ENCODE results near the gene CDKN2C. TPM values are rescaled to one million over a fixed set of nuclear protein-coding genes. Genes with fewer than 3 reads are reported as not detected.
A peak's percentile ranks its signal among the peaks of the same experiment; 100 is the strongest.

Gene CDKN2C
- total RNA-seq, 4 donors from 2014 or later = 6.9 to 16.5 (median 12.5) TPM

DNA sequence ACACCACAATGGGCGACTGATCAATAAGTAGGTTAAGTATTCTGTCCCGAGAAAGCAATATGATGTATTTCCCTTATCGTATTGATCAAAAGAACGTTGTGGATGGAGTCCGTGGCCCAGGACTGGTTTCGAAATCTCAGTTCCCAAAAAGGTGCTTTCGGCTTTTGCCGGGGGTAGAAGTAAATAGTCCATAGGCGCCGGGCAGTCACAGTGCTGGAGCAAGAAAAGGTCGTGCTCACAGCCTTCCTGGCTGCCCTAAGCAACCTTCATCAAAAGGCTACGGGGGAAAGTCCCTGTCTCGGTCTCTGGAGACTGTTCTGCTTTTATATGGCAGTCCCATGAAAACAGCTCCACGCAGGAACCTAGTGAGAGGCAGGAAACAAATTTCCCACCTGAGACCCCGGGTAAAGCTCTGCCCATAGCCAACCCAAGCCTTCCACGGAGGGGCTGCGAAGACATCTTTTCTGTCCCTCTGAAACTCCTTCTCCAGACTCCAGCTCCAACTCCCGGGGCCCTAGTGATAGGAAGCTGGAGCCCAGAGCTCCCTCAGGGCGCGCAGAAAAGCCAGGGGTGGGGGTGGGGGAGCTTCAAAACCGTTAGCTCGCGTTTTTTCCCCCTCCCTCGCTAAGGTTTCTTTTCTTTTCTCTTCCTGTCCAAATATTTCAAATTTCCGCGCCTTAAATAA lies 7.0 kb downstream of the CDKN2C start:
- intact Hi-C loops (cut with DNase I) = no loop called here

DNA sequence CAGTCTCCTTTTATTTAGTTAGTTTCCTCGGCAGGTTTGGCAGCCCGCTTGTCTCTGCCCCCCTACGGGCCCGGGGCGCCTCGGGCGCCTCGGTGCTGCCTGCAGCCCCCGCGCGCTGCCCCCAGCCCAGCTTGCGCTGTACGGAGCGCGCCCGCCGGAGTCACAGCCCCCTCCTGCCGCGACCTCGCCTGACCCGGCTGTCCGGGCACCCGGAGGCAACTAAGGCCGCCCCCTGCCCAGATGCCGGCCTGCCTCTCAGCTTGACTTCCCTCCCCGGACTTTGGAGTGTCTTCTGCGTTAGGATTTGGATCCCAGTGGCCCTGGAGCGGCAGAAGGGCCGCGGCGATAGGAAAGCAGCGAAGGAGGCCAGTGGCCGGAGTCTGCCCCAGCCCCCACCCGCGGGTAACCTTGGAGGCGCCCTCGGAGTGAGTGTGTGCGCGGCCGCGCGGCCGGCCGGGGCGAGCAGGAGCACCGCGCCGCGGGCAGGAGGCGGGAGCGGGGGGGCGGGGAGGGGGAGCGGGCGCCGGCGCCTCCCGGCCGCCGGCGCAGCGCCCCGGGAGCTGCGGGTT lies 7.6 kb downstream of the CDKN2C start:
- no peaks in the 10 kb centered on the region for H3K9me3 ChIP-seq
- peak overlapping the region; percentile 78 to 97 (median 95) for H3K27ac ChIP-seq
- 0 to 2% methylated on average over 2 to 11 of the region's 63 CpGs for WGBS, 2 donors
- H3K36me3 ChIP-seq = no peaks in the 10 kb centered on the region
- intact Hi-C loops (cut with DNase I) = no loop called here
- no peaks in the 10 kb centered on the region for H3K27me3 ChIP-seq
- no peak for TF ChIP-seq POLR2A (IDR thresholded peaks at IDR 0.05)
- TF ChIP-seq CTCF (IDR thresholded peaks at IDR 0.05) = no peak
- DNase-seq = no peak
- H3K4me3 ChIP-seq = peak overlapping the region; percentile 68 to 94 (median 84)
- peaks cover 0 to 40% (median 0%) of the 10 kb centered on the region in 3 donors for H3K4me1 ChIP-seq

More for the DNA sequence above, 7.0 kb downstream of the CDKN2C start:
- no peaks in the 10 kb centered on the region for H3K9me3 ChIP-seq
- peak overlapping the region; percentile 68 to 94 (median 84) for H3K4me3 ChIP-seq
- DNase-seq = no peak
- H3K4me1 ChIP-seq = peaks cover 0 to 44% (median 0%) of the 10 kb centered on the region in 3 donors
- H3K27me3 ChIP-seq = no peaks in the 10 kb centered on the region
- peak overlapping the region; percentile 78 to 97 (median 95) for H3K27ac ChIP-seq
- WGBS, 2 donors = 3 to 6% methylated on average over 22 to 26 of the region's 26 CpGs
- no peak for TF ChIP-seq CTCF (IDR thresholded peaks at IDR 0.05)
- TF ChIP-seq POLR2A (IDR thresholded peaks at IDR 0.05) = no peak
- H3K36me3 ChIP-seq = no peaks in the 10 kb centered on the region

- no peak for DNase-seq
- intact Hi-C loops (cut with DNase I) = no loop called here
- no peaks in the 10 kb centered on the region for H3K27me3 ChIP-seq
- H3K4me1 ChIP-seq = peaks cover 0 to 33% (median 0%) of the 10 kb centered on the region in 3 donors
- H3K27ac ChIP-seq = peak overlapping the region; percentile 78 to 97 (median 95)
- peak overlapping the region; percentile 68 to 94 (median 84) for H3K4me3 ChIP-seq
- 6 to 15% methylated on average over 6 to 14 of the region's 42 CpGs for WGBS, 2 donors
- no peaks in the 10 kb centered on the region for H3K9me3 ChIP-seq
- TF ChIP-seq CTCF (IDR thresholded peaks at IDR 0.05) (no peak), POLR2A (IDR thresholded peaks at IDR 0.05) (peak in 1 of 4 donors; percentile 24)
- no peaks in the 10 kb centered on the region for H3K36me3 ChIP-seq
These were observed 8.3 kb downstream of the CDKN2C start for GRCh38 chr1:50978144-50978851.

DNA sequence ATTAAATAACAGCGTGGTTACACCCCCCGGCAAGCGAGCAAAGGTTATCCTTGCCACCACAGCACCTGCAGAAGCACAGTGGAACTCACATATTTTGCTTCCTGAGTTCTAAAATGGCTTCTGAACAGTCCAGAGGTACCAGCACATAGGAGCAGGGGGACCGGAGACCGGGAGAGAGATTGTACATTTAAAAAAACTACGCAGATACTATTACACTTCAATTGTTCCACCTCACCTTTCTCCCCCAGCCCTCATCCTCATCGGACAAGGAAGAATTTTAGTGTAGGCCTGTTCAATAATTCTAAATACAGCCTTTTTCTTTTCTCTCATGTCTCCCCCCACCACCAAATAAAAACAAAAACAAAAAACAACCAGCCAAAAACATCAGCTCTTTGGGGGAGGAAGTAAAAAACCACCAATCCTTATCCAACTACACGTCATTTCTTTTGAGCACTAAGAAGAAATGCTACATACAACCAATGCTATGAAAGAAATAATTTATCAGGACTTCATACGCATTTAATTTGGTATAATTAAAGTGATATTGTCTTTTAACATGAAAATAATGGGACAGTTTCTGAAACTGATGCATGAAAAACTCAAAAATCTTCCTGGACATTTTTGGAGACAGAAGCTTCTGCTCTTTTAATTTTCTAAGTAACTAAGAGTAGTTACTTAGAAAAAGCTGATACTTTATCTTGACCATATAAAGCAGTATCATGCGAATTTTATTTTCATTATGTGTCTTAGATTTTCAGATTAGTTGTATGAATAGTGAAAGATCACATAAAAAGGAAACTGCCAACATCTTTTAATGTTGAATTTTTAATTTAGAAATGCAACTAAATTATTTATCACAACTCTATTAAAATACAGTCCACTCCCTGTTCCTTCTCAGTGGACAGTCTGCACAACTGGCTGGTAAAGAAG lies 9.1 kb downstream of the CDKN2C start:
- Histone ChIP-seq H3K27ac (peak overlapping the region; percentile 78 to 97 (median 95)), H3K4me3 (peak overlapping the region; percentile 68 to 94 (median 84)), H3K27me3 (no peaks in the 10 kb centered on the region), H3K4me1 (peaks cover 0 to 32% (median 0%) of the 10 kb centered on the region in 3 donors), H3K9me3 (no peaks in the 10 kb centered on the region), H3K36me3 (no peaks in the 10 kb centered on the region)
- intact Hi-C loops (cut with DNase I) = no loop called here
- TF ChIP-seq POLR2A (IDR thresholded peaks at IDR 0.05) (no peak), CTCF (IDR thresholded peaks at IDR 0.05) (no peak)
- DNase-seq = no peak
- WGBS, 2 donors = 48 to 49% methylated on average over 9 to 10 of the region's 10 CpGs
